ENCODE results near the gene GMPR. TPM values are rescaled to one million over a fixed set of nuclear protein-coding genes. Genes with fewer than 3 reads are reported as not detected.

Gene GMPR
- total RNA-seq, 1 donor = 6.5 TPM

GRCh38 chr6:16306334-16306733 is 67.9 kb downstream of the GMPR start:
- no peak overlapping the region for H3K4me3 ChIP-seq (ENCODE audit: insufficient read depth, low read length)
- H3K9me3 ChIP-seq (ENCODE audit: low read depth, low read length) = no peaks in the 10 kb centered on the region
- no peak for DNase-seq (ENCODE audit: insufficient read length, low spot score, missing footprints)

GRCh38 chr6:16311763-16312162 is 73.4 kb downstream of the GMPR start:
- DNase-seq (ENCODE audit: insufficient read length, low spot score, missing footprints) = no peak
- TF ChIP-seq CTCF (IDR thresholded peaks at IDR 0.05; ENCODE audit: extremely low read depth, low read depth, low read length) = no peak

More at GRCh38 chr6:16306334-16306733, 67.9 kb downstream of the GMPR start:
- TF ChIP-seq CTCF (IDR thresholded peaks at IDR 0.05; ENCODE audit: extremely low read depth, low read depth, low read length) = no peak
- H3K4me2 ChIP-seq (ENCODE audit: insufficient read depth, low read length) = no peak overlapping the region
- H3K27me3 ChIP-seq (ENCODE audit: insufficient read depth, low read length) = no peaks in the 10 kb centered on the region
- no peaks in the 10 kb centered on the region for H4K20me1 ChIP-seq (ENCODE audit: insufficient read depth, low read length)
- no peaks in the 10 kb centered on the region for H3K79me2 ChIP-seq (ENCODE audit: insufficient read depth, low read length)
- H3K36me3 ChIP-seq (ENCODE audit: insufficient read depth, low read length) = no peaks in the 10 kb centered on the region
- no peak overlapping the region for H2AFZ ChIP-seq (ENCODE audit: low read length)
- no peak overlapping the region for H3K27ac ChIP-seq (ENCODE audit: low read depth, low read length)
- H3K4me1 ChIP-seq (ENCODE audit: insufficient read depth, low read length) = no peaks in the 10 kb centered on the region

GRCh38 chr6:16313732-16314131 is 75.3 kb downstream of the GMPR start:
- H2AFZ ChIP-seq (ENCODE audit: low read length) = no peak overlapping the region
- no peak overlapping the region for H3K4me2 ChIP-seq (ENCODE audit: insufficient read depth, low read length)
- no peaks in the 10 kb centered on the region for H3K79me2 ChIP-seq (ENCODE audit: insufficient read depth, low read length)
- H3K4me3 ChIP-seq (ENCODE audit: insufficient read depth, low read length) = no peak overlapping the region
- H3K27me3 ChIP-seq (ENCODE audit: insufficient read depth, low read length) = no peaks in the 10 kb centered on the region
- peaks cover 23% of the 10 kb centered on the region for H3K4me1 ChIP-seq (ENCODE audit: insufficient read depth, low read length)
- H3K36me3 ChIP-seq (ENCODE audit: insufficient read depth, low read length) = no peaks in the 10 kb centered on the region
- no peaks in the 10 kb centered on the region for H3K9me3 ChIP-seq (ENCODE audit: low read depth, low read length)
- no peak overlapping the region for H3K27ac ChIP-seq (ENCODE audit: low read depth, low read length)
- DNase-seq (ENCODE audit: insufficient read length, low spot score, missing footprints) = no peak
- H4K20me1 ChIP-seq (ENCODE audit: insufficient read depth, low read length) = peaks cover 6% of the 10 kb centered on the region
- TF ChIP-seq CTCF (IDR thresholded peaks at IDR 0.05; ENCODE audit: extremely low read depth, low read depth, low read length) = no peak

More at GRCh38 chr6:16311763-16312162, 73.4 kb downstream of the GMPR start:
- H3K79me2 ChIP-seq (ENCODE audit: insufficient read depth, low read length) = no peaks in the 10 kb centered on the region
- no peak overlapping the region for H3K4me2 ChIP-seq (ENCODE audit: insufficient read depth, low read length)
- H3K36me3 ChIP-seq (ENCODE audit: insufficient read depth, low read length) = no peaks in the 10 kb centered on the region
- peaks cover 6% of the 10 kb centered on the region for H4K20me1 ChIP-seq (ENCODE audit: insufficient read depth, low read length)
- no peaks in the 10 kb centered on the region for H3K27me3 ChIP-seq (ENCODE audit: insufficient read depth, low read length)
- peaks cover 3% of the 10 kb centered on the region for H3K4me1 ChIP-seq (ENCODE audit: insufficient read depth, low read length)
- H3K27ac ChIP-seq (ENCODE audit: low read depth, low read length) = no peak overlapping the region
- no peak overlapping the region for H3K4me3 ChIP-seq (ENCODE audit: insufficient read depth, low read length)
- H3K9me3 ChIP-seq (ENCODE audit: low read depth, low read length) = no peaks in the 10 kb centered on the region
- no peak overlapping the region for H2AFZ ChIP-seq (ENCODE audit: low read length)

- H3K4me1 ChIP-seq (ENCODE audit: insufficient read depth, low read length) = peaks cover 28% of the 10 kb centered on the region
- peaks cover 6% of the 10 kb centered on the region for H4K20me1 ChIP-seq (ENCODE audit: insufficient read depth, low read length)
- no peak overlapping the region for H3K4me3 ChIP-seq (ENCODE audit: insufficient read depth, low read length)
- no peak for TF ChIP-seq CTCF (IDR thresholded peaks at IDR 0.05; ENCODE audit: extremely low read depth, low read depth, low read length)
- no peak overlapping the region for H3K27ac ChIP-seq (ENCODE audit: low read depth, low read length)
- H3K27me3 ChIP-seq (ENCODE audit: insufficient read depth, low read length) = no peaks in the 10 kb centered on the region
- no peaks in the 10 kb centered on the region for H3K9me3 ChIP-seq (ENCODE audit: low read depth, low read length)
- DNase-seq (ENCODE audit: insufficient read length, low spot score, missing footprints) = no peak
- H3K36me3 ChIP-seq (ENCODE audit: insufficient read depth, low read length) = no peaks in the 10 kb centered on the region
- no peak overlapping the region for H3K4me2 ChIP-seq (ENCODE audit: insufficient read depth, low read length)
- no peaks in the 10 kb centered on the region for H3K79me2 ChIP-seq (ENCODE audit: insufficient read depth, low read length)
- H2AFZ ChIP-seq (ENCODE audit: low read length) = no peak overlapping the region
Measured at GRCh38 chr6:16314296-16314695, 75.9 kb downstream of the GMPR start.

Measured in osteoblast (primary cell).